ENCODE results near the gene MRPS26.
A peak's percentile ranks its signal among the peaks of the same experiment; 100 is the strongest.

DNA sequence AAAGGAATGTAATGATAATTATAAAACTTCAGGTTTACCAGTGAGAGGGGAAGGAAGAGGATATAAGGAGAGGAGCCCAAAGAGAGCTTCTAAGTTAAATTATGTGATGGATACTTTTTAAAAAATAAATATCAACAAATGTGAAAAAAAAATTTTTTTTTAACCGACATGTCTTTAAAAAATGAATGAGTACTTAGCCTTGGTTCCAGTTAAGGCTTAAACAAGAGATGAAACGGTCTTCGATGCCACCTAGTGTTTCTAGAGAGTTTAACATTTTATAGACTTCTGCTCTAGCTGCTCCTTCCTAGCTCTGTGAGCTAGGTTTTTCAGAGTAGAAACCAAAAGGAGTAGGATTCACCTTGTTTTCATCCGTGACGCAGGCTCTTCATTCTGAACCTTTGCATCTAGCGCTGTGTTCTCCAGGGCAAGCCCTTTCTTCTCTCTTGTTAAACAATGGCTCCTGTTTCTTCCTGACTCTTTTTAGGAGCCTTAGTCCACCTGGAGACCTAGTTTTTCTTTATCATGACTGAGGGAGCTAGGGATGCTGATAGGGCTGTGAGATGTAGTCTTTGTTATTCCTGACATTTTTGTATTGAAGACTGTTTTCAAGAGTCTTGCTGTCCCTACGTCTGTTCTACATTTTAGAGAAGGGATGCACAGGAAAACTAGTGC lies 44.9 kb upstream of the MRPS26 start:
- TF ChIP-seq, protein P1, sequence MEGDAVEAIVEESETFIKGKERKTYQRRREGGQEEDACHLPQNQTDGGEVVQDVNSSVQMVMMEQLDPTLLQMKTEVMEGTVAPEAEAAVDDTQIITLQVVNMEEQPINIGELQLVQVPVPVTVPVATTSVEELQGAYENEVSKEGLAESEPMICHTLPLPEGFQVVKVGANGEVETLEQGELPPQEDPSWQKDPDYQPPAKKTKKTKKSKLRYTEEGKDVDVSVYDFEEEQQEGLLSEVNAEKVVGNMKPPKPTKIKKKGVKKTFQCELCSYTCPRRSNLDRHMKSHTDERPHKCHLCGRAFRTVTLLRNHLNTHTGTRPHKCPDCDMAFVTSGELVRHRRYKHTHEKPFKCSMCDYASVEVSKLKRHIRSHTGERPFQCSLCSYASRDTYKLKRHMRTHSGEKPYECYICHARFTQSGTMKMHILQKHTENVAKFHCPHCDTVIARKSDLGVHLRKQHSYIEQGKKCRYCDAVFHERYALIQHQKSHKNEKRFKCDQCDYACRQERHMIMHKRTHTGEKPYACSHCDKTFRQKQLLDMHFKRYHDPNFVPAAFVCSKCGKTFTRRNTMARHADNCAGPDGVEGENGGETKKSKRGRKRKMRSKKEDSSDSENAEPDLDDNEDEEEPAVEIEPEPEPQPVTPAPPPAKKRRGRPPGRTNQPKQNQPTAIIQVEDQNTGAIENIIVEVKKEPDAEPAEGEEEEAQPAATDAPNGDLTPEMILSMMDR (conservative IDR thresholded peaks at IDR 0.05) = peak; percentile 78
- TF ChIP-seq EZH2 (IDR thresholded peaks at IDR 0.05; ENCODE audit: low read depth) = no peak

All from PC-9 (cell line).